ENCODE measurements around the gene PRODH.
"Not testable (repeated sequence)": the region's sequence is repeated elsewhere in the genome, so short reads cannot be mapped to it uniquely, and the experiment has no call there.

PRODH gene

DNA sequence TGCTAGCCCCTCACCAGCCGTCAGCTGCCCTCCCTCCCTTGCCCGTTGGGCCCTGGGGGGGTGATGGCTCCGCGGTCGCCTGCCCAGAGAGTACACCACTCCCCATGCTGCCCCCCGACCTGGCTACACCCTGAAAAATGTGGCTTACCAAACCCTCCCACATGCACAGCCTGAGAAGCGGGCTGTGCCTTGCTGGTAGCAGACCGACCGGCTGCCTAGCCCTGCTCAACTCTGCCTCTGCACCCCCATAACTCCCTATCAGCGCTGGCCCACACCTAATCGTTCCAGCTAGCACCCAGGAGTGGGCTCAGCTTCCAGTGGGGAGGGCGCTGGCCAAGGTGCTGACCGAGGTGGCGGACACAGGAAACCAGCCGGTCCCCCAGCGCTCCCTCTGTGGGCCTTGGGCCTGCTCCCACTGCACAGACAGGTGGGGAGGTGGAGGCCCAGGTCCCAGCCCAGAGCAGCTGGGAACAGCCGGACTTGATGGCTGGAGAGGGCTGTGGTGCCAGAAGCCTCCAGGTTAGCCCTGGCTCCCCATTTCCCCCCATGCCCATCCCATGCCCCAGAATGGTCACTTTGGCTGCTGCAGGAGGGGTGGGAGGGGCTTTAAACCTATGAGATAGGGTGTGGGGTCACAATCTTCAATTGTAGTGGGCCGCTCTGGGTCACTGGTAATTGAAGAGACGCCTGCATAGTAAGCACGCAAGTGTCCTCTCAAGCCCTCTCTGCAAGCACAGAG, 32.1 kb upstream of the PRODH start:
- FAIRE-seq (no peak), DNase-seq (ENCODE audit: low spot score) (peak; percentile 24)

DNA sequence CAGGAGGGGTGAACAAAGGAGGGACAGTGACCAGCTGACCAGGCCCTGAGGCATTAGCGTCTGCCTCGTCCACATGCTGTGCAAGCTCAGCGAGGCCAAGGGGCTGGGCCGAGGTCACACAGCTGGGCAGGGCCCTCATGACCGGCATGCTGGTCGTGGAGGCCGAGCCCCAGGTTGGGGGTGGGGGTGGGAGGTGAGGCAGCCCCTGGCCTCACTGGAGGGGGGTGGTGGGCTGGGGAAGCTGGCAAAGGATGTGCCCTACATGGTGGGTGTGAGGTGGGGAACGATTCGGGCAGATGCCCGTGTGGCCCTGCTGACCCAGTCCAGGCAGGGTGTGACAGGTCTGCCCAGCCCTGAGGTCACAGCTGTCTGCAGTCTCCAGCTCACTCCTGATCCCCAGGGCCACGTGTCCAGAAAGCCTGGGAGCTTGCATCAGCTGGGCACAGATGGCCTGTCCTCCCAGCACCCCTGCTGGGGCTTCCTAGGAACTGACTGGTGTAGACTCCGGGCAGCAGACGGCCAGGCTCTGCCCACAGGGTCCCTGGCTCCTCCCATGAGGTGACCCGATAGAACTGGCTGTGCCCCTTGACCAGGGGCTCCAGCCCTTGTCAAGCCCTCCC, 31.4 kb upstream of the PRODH start:
- DNase-seq (ENCODE audit: low spot score) = not testable (repeated sequence)
- peak; percentile 93 for FAIRE-seq

DNA sequence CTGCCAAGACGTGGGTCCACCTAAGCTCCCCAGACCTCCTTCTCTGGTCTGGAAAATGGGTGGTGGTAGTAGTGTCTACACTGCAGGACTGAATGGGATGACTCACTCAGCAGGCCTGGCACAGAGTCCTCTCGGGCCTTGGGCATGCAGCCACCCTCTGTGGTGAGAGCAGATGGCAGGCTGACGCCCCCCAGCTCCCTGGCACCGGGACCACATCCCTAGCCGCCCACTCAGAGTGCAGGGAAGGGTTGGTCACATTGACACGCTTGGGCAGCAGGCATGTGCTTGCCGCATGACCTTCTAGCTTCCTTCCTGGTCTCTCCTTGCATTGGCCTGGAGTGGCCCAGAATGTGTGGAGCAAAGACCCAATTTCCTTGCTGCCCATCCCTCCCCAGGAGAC, 30.7 kb upstream of the PRODH start:
- no peak for FAIRE-seq
- no peak for DNase-seq (ENCODE audit: low spot score)

- FAIRE-seq (no peak), DNase-seq (ENCODE audit: low spot score) (no peak)
Measured at GRCh38 chr22:18965526-18966421, 29.7 kb upstream of the PRODH start.

- FAIRE-seq; DNase-seq (ENCODE audit: low spot score): not testable (repeated sequence)
Measured at GRCh38 chr22:18964501-18965265, 28.6 kb upstream of the PRODH start.

GRCh38 chr22:18964051-18964450, 28.0 kb upstream of the PRODH start:
- not testable (repeated sequence) for DNase-seq (ENCODE audit: low spot score)
- FAIRE-seq = peak; percentile 30

DNA sequence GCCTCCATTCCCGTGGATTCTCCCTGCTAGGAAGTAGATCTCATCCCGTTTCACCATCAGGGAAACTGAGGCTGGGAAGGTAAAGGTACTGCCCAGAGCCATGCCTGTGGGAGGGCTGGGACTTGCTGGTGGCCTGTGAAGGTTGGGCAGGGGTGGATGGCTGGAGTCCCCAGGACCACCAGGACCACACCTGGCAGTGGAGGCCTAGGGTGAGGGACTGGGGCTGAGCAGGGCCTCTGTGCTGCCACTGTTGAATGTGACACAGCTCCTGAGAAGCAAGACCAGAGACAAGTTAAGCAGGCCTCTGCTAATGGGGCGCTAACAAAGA, 26.2 kb upstream of the PRODH start:
- DNase-seq (ENCODE audit: low spot score) (no peak), FAIRE-seq (no peak)

DNA sequence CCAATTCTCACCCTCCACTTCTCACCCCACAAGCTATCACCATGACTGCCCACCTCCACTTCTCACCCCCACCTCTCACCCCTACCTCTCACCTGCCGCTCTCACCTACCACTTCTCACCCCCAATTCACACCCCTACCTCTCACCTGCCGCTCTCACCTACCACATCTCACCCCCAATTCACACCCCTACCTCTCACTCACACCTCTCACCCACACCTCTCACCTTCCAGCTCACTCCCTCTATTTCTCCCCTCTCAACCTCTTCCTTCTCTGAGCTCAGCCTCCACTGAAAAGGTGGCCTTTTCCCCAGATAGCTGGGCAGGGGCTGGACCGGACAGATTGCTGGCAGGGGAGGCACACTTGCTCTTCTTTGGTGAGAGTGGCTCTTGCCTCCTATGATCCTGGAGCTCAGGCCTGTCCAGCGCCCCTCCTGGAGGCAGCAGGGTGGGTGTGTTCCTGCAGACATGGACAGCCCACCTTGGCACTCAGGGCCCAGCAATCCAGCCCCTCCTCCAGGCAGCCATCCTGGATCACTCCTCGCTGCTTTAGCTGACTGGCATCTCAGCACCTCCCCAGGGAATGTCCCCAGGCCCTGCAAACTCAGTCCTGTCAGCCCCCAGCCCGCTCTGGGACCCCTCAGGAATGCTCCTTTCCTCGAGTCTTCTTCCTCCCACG, 25.7 kb upstream of the PRODH start:
- FAIRE-seq; DNase-seq (ENCODE audit: low spot score): not testable (repeated sequence)

DNA sequence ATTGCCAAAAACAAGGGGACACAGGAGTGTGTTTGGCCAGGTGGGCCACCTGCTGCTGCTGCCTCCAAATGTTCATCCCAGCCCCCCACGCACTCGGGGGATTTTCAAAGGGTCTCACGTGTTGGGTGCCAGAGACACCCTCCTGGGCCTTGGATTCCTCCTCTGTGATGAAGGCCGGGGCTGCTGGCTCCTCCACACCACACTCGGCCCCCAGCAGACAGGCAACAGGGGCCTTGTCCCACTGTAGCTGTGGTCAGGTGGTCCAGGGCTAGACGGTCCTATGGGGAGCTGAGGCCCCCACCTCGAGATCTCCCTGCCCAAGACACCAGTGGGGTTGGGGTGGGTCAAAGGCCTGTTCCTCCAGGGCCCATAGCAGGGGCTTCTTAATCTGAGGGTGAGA, 25.1 kb upstream of the PRODH start:
- peak; percentile 59 for FAIRE-seq
- not testable (repeated sequence) for DNase-seq (ENCODE audit: low spot score)

- not testable (repeated sequence) for DNase-seq (ENCODE audit: low spot score)
- FAIRE-seq = peak; percentile 76
Measured at GRCh38 chr22:18960166-18960820, 24.2 kb upstream of the PRODH start.

DNA sequence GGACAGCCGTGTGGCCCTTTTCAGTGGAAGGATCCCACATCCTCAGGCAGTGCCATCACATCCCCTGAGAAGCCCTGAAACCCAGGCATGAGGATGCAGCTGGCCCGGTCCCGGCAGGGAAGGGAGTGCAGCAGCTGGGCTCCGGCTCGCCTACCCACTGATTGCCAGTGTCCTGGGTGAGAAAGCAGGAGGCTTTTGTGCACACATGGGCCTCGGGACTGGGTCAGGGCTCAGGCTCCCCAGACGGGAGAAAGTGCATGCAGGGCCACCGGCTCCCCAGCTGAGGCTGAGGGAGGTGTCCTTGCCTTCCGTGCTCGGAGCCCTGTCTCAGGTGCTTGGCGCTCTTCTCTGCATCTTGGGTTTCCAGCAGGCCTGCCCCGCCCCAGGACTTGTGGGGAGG, 23.6 kb upstream of the PRODH start:
- not testable (repeated sequence) for FAIRE-seq

DNA sequence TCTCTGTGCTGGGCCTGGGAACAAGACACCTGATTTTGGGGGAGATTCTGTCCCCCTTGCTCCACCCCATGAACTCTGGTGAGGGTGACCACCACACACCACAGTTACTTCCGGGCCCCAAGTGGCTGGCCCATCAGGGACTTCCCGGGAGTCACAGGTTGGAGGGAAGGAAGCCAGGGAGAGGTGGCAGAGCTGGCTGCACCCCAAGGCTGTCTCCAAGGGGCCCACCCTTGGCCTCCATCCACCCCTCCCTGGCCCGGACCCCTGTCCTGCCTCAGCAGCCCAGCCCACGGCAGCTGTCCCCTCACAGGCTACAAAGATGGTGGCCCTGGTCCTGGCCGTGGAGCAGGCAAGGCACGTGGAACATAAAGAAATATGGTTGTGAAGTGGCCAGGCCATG, 23.2 kb upstream of the PRODH start:
- not testable (repeated sequence) for DNase-seq (ENCODE audit: low spot score)
- peak; percentile 32 for FAIRE-seq

More for the DNA sequence above, 23.6 kb upstream of the PRODH start:
- not testable (repeated sequence) for DNase-seq (ENCODE audit: low spot score)

GRCh38 chr22:18958738-18959137, 22.6 kb upstream of the PRODH start:
- peak; percentile 91 for FAIRE-seq

GRCh38 chr22:18958321-18958705, 22.2 kb upstream of the PRODH start:
- FAIRE-seq; DNase-seq (ENCODE audit: low spot score): not testable (repeated sequence)

More at GRCh38 chr22:18958738-18959137, 22.6 kb upstream of the PRODH start:
- DNase-seq (ENCODE audit: low spot score) = not testable (repeated sequence)

DNA sequence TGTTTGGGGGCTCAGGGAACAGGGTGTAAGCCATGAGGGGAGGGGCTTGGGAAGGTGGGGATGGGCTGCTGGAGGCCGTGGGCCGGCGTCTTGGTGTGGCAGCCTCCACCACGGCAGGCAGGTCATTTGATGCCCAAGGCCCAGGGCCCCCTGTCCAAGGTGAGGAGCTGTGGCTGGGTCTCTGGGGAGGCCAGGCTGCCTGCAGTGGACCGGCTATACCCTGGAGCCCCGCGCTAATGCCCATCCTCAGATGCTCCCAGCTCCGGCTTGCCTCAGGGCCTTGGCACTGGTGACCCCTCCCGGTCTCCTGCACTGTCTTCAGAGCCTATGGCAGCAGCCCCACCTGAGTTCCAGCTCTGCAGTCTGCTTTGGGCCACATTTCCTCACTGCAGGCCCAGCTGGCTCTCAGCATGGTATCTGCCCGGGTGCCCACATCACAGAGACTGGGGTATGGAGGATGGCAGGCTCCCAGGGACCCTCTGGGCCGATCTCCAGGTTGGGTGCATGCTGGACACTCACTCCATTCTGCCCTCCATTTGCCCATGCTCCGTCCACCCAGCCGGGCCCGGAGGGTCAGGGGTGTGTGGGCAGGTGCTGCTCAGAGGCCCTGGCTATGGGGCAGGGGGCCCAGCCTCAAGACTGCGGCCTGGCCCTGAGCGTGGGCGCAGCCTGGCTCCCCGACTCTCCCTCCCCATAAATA, 21.7 kb upstream of the PRODH start:
- peak; percentile 89 for FAIRE-seq
- DNase-seq (ENCODE audit: low spot score) = not testable (repeated sequence)

DNA sequence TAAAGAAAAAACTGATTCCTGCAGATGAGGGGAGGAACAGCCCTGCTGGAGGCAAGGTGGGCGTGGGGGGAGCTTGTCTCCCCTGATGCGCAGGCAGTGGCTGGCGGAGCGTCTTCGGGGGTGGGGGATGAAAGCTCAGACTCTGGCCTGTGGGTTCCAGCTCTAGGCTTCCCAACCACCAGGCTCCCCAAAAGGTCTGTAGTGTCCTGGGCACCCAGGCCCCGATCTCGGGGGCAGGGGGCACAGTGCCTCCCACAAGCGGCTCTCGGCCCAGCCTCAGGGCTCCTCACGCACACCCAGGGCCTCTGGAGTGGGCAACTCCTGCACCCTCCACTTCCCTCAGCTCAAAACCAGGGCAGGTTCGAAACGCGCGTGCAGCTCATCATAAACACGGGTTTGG, 20.9 kb upstream of the PRODH start:
- not testable (repeated sequence) for FAIRE-seq; DNase-seq (ENCODE audit: low spot score)

- FAIRE-seq; DNase-seq (ENCODE audit: low spot score): not testable (repeated sequence)
Measured at GRCh38 chr22:18956121-18956895, 20.2 kb upstream of the PRODH start.

DNA sequence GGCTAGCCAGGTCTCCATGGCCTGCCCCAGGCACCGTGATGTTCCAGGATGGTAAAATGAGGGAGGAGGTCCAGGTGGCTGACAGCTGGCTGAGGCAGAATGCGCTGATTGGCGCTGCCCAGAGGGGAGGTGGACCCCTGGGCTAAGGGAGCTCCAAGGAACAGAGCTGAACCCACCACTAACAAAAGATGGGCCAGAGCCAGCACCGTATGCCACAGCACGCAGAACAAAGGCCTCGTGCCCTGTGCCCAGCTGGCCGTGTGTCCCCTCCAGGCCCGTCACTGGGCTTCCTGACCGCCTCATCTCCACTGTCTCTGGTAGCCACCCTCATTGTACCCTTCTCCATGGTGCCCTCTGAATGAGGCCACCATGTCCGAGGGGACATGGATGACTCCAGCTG, 19.6 kb upstream of the PRODH start:
- DNase-seq (ENCODE audit: low spot score) (no peak), FAIRE-seq (peak; percentile 95)

Data from urothelium cell line (cell line).